Mesenchymal stem cell (in vitro differentiated cells and primary cell): ENCODE measurements around the gene PALM.

Source experiments
- DNase-seq: peaks from one replicate; pipeline ENCODE4 v3.0.0-alpha.2; 2013
- H2AFZ ChIP-seq: one replicate; pipeline ENCODE4 v1.6.1; 2013; ENCODE audit warnings: low read depth, mild to moderate bottlenecking, control low read depth, inconsistent platforms, low read length, moderate library complexity
- H2AK5ac ChIP-seq: 2 replicates; pipeline ENCODE4 v1.6.1; 2013; ENCODE audit warnings: low read length, moderate library complexity, mild to moderate bottlenecking, inconsistent platforms; ENCODE audit not compliant: severe bottlenecking
- H2BK120ac ChIP-seq: one replicate; pipeline ENCODE4 v1.6.1; 2013; ENCODE audit warnings: low read depth, mild to moderate bottlenecking, inconsistent platforms, low read length, moderate library complexity
- H2BK12ac ChIP-seq, 2 experiments: one replicate each; pipeline ENCODE4 v1.6.1; 2013; ENCODE audit warnings: inconsistent platforms in 2 of 2, low read length in 2 of 2, mild to moderate bottlenecking in 2 of 2, moderate library complexity in 2 of 2, control low read depth in 1 of 2
- H2BK15ac ChIP-seq: one replicate; pipeline ENCODE4 v1.6.1; 2013; ENCODE audit warnings: mild to moderate bottlenecking, low read depth, inconsistent platforms; ENCODE audit not compliant: poor library complexity, severe bottlenecking
- H2BK5ac ChIP-seq: 2 replicates; pipeline ENCODE4 v1.6.1; 2013; ENCODE audit warnings: low read depth, mild to moderate bottlenecking, low read length, control low read depth, inconsistent platforms; ENCODE audit not compliant: poor library complexity, severe bottlenecking
- H3K14ac ChIP-seq, 2 experiments: one replicate each; pipeline ENCODE4 v1.6.1; 2013; ENCODE audit warnings: inconsistent platforms in 2 of 2, low read length in 2 of 2, control low read depth in 1 of 2, mild to moderate bottlenecking in 1 of 2, moderate library complexity in 1 of 2
- H3K18ac ChIP-seq, 2 experiments: one replicate each; pipeline ENCODE4 v1.6.1; 2013; ENCODE audit warnings: inconsistent platforms in 2 of 2, low read length in 2 of 2, control low read depth in 1 of 2, low read depth in 1 of 2, mild to moderate bottlenecking in 1 of 2
- H3K23ac ChIP-seq, 2 experiments: one replicate each; pipeline ENCODE4 v1.6.1; 2013; ENCODE audit warnings: inconsistent platforms in 2 of 2, low read length in 2 of 2, mild to moderate bottlenecking in 2 of 2, moderate library complexity in 2 of 2, control low read depth in 1 of 2
- H3K27ac ChIP-seq: 2 replicates; pipeline ENCODE4 v1.5.1; 2013; ENCODE audit warnings: mild to moderate bottlenecking, moderate library complexity, low read length, control low read depth, inconsistent platforms; ENCODE audit not compliant: poor library complexity, severe bottlenecking
- H3K27me3 ChIP-seq, 2 experiments: 2 replicates each; pipeline versions ENCODE4 v1.6.1 to v1.7.0; 2013; ENCODE audit warnings: low read length in 2 of 2, mild to moderate bottlenecking in 2 of 2, moderate library complexity in 2 of 2, control low read depth in 1 of 2, inconsistent platforms in 1 of 2; ENCODE audit not compliant: control insufficient read depth in 1 of 2, insufficient read depth in 1 of 2
- H3K36me3 ChIP-seq, 2 experiments: 2 replicates each; pipeline versions ENCODE4 v1.6.1 to v1.7.0; 2013; ENCODE audit warnings: low read length in 2 of 2, control low read depth in 1 of 2, inconsistent platforms in 1 of 2, low read depth in 1 of 2, mild to moderate bottlenecking in 1 of 2; ENCODE audit not compliant: insufficient read depth in 2 of 2, control insufficient read depth in 1 of 2
- H3K4ac ChIP-seq, 2 experiments: one replicate each; pipeline ENCODE4 v1.6.1; 2013; ENCODE audit warnings: inconsistent platforms in 2 of 2, low read length in 2 of 2, mild to moderate bottlenecking in 2 of 2, moderate library complexity in 2 of 2, control low read depth in 1 of 2, low read depth in 1 of 2
- H3K4me1 ChIP-seq: 2 replicates; pipeline ENCODE4 v1.6.1; 2013; ENCODE audit warnings: low read depth, low read length, control low read depth; ENCODE audit not compliant: control insufficient read depth, insufficient read depth
- H3K4me2 ChIP-seq: 2 replicates; pipeline ENCODE4 v1.6.1; 2013; ENCODE audit warnings: low read length, mild to moderate bottlenecking, inconsistent platforms; ENCODE audit not compliant: poor library complexity, severe bottlenecking
- H3K4me3 ChIP-seq, 2 experiments: 2 replicates each; pipeline versions ENCODE4 v1.5.1 to v1.7.0; 2013; ENCODE audit warnings: low read length in 2 of 2, mild to moderate bottlenecking in 2 of 2, control low read depth in 1 of 2, low read depth in 1 of 2; ENCODE audit not compliant: insufficient read depth in 1 of 2
- H3K79me1 ChIP-seq: replicated peaks from 2 replicates; pipeline ENCODE4 v1.6.1; 2013; ENCODE audit warnings: mild to moderate bottlenecking, control low read depth, low read length, inconsistent platforms; ENCODE audit not compliant: poor library complexity, severe bottlenecking
- H3K9ac ChIP-seq: 2 replicates; pipeline ENCODE4 v1.7.0; 2013; ENCODE audit warnings: mild to moderate bottlenecking, low read length, moderate library complexity
- H3K9me3 ChIP-seq: 2 replicates; pipeline ENCODE4 v1.7.0; 2013; ENCODE audit warnings: mild to moderate bottlenecking, low read length; ENCODE audit not compliant: control insufficient read depth
- H4K8ac ChIP-seq: one replicate; pipeline ENCODE4 v1.6.1; 2013; ENCODE audit warnings: inconsistent platforms, mild to moderate bottlenecking, low read length, moderate library complexity
- H4K91ac ChIP-seq: one replicate; pipeline ENCODE4 v1.6.1; 2013; ENCODE audit warnings: mild to moderate bottlenecking, low read length, inconsistent platforms
- WGBS: methylation state at CpG from one replicate; pipeline ENCODE4 v1.1.7; 2013; ENCODE audit warnings: mixed read lengths; 5-methylcytosine and 5-hydroxymethylcytosine counted together

Gene PALM

DNA sequence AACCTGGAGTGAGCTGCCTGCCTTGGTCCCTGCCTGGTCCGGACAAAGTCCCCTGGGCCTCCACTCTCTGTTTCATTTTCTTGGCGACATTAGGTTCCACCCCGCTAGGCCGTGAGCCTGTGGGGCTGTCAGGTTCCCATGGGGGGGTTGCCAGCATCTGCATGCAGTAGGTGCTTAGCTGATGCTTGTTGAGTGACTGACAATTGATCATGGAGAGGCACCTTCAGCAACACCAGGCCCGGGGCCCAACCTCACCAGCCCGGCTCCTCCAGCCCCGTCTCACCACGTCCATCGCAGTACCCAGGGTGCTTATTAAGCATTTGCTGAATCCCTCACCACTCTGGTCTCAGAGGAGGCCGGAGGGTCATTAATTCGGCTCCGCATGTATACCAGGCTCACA lies 55.6 kb downstream of the PALM start:
- no peak overlapping the region for H3K4ac ChIP-seq
- no peak overlapping the region for H3K23ac ChIP-seq
- H4K8ac ChIP-seq = no peak overlapping the region
- no peak overlapping the region for H2AK5ac ChIP-seq
- H3K4me1 ChIP-seq = peaks cover 5% of the 10 kb centered on the region
- no peak overlapping the region for H2BK12ac ChIP-seq
- H3K4me3 ChIP-seq = no peak overlapping the region
- no peaks in the 10 kb centered on the region for H3K27me3 ChIP-seq
- H3K27ac ChIP-seq = no peak overlapping the region
- no peak overlapping the region for H3K18ac ChIP-seq
- H2BK15ac ChIP-seq = no peak overlapping the region
- H3K79me1 ChIP-seq = no peaks in the 10 kb centered on the region
- H3K9me3 ChIP-seq = peaks cover 5% of the 10 kb centered on the region
- no peak overlapping the region for H2BK120ac ChIP-seq
- no peaks in the 10 kb centered on the region for H3K36me3 ChIP-seq
- no peak overlapping the region for H4K91ac ChIP-seq
- H2AFZ ChIP-seq = no peak overlapping the region
- no peak overlapping the region for H3K4me2 ChIP-seq
- no peak overlapping the region for H3K9ac ChIP-seq
- no peak overlapping the region for H2BK5ac ChIP-seq
- DNase-seq = no peak
- WGBS = 95% methylated on average over 12 of the region's 12 CpGs
- no peak overlapping the region for H3K14ac ChIP-seq

DNA sequence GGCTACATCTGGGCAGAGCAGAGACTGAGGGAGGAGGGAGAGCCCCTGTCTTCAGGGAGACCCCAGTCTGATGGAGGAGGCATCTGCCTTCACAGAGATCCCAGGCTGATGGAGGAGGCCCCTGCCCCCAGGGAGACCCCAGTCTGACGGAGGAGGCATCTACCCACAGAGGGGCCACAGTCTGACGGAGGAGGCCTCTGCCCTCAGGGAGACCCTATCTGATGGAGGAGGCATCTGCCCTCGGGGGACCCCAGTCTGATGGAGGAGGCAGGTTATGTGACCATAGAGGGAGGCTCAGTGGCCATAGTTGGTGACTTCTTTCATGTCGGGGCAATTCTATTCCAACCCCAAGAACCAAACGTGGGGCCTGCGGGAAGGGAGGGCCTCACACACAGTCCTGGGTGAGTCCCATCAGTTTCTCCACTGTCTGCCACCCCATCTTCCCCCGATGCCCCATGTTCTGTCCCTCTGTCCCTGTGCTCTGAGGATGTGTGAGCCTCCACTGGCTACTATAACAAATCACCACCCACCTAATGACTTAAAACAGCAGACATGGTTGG lies 56.5 kb downstream of the PALM start:
- H2BK5ac ChIP-seq = no peak overlapping the region
- no peaks in the 10 kb centered on the region for H3K36me3 ChIP-seq
- DNase-seq = no peak
- H3K18ac ChIP-seq = no peak overlapping the region
- H3K4me3 ChIP-seq = no peak overlapping the region
- no peak overlapping the region for H3K14ac ChIP-seq
- peaks cover 5% of the 10 kb centered on the region for H3K9me3 ChIP-seq
- no peak overlapping the region for H3K4me2 ChIP-seq
- no peaks in the 10 kb centered on the region for H3K27me3 ChIP-seq
- H2BK12ac ChIP-seq = no peak overlapping the region
- H3K4me1 ChIP-seq = peaks cover 5% of the 10 kb centered on the region
- no peak overlapping the region for H3K9ac ChIP-seq
- H2BK120ac ChIP-seq = no peak overlapping the region
- H2BK15ac ChIP-seq = no peak overlapping the region
- 79% methylated on average over 7 of the region's 7 CpGs for WGBS
- no peak overlapping the region for H4K8ac ChIP-seq
- no peak overlapping the region for H3K4ac ChIP-seq
- H2AFZ ChIP-seq = no peak overlapping the region
- H3K27ac ChIP-seq = no peak overlapping the region
- no peak overlapping the region for H4K91ac ChIP-seq
- no peaks in the 10 kb centered on the region for H3K79me1 ChIP-seq
- H2AK5ac ChIP-seq = no peak overlapping the region
- no peak overlapping the region for H3K23ac ChIP-seq

DNA sequence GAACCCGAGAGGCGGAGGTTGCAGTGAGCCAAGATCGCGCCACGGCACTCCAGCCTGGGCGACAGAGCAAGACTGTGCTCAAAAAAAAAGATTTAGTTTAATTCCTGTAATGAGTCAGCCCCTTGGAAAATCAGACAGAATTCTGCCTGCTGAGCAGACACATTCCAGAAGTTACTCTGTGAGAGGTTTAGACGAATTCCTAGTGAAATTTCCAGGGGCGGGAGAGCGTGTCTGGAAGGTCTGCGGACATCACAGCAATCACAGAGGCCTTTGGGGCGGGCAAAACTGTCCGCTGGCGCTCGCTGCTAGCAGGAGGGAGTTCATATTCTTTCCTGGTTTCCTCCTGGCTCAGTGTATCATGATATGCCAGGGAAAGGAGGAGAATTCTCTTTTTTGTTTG lies 59.7 kb downstream of the PALM start:
- peak overlapping the region; percentile 18 to 30 for H3K18ac ChIP-seq
- H3K4me3 ChIP-seq = no peak overlapping the region

DNA sequence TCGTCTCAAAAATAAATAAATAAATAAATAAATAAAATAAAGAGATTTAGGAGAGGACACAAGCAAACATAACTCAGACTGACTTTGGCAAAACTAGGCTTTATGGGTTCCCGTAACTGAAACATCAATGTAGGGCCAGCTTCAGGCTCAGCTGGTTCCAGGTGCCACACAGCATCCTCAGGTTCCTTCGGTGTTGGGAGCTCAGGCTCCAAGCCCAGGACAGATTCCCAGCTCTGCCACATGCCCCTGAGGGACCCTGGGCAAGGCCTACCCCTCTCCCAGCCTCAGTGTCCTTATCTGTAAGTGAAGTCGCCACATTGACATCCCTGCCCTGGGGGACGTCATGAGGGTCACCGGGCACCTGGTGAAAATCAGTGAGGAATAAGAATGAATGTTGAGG lies 60.9 kb downstream of the PALM start:
- Histone ChIP-seq H3K79me1 (no peaks in the 10 kb centered on the region), H2BK5ac (no peak overlapping the region), H3K18ac (no peak overlapping the region), H2BK120ac (no peak overlapping the region), H3K4me3 (no peak overlapping the region), H3K27me3 (no peaks in the 10 kb centered on the region), H3K4ac (no peak overlapping the region), H4K91ac (no peak overlapping the region), H4K8ac (no peak overlapping the region), H3K4me1 (peaks cover 13% of the 10 kb centered on the region), H3K4me2 (no peak overlapping the region), H2AK5ac (peak overlapping the region; percentile 19), H3K23ac (no peak overlapping the region), H3K36me3 (no peaks in the 10 kb centered on the region), H3K27ac (no peak overlapping the region), H2AFZ (no peak overlapping the region), H3K9me3 (no peaks in the 10 kb centered on the region), H2BK12ac (peak overlapping the region in 1 of 2 experiments; percentile 15), H3K9ac (no peak overlapping the region), H3K14ac (no peak overlapping the region), H2BK15ac (no peak overlapping the region)
- DNase-seq = no peak
- over 99% methylated on average over 5 of the region's 6 CpGs for WGBS

More for the DNA sequence above, 59.7 kb downstream of the PALM start:
- Histone ChIP-seq H2AK5ac (no peak overlapping the region), H3K4me1 (peaks cover 11% of the 10 kb centered on the region), H2BK5ac (peak overlapping the region; percentile 51), H3K23ac (no peak overlapping the region), H3K4me2 (peak overlapping the region; percentile 33), H2BK12ac (no peak overlapping the region), H3K27ac (peak overlapping the region; percentile 92), H4K91ac (no peak overlapping the region), H3K36me3 (no peaks in the 10 kb centered on the region), H3K9me3 (no peaks in the 10 kb centered on the region), H3K14ac (no peak overlapping the region), H2BK120ac (no peak overlapping the region), H3K4ac (no peak overlapping the region), H2BK15ac (no peak overlapping the region), H2AFZ (no peak overlapping the region), H3K27me3 (no peaks in the 10 kb centered on the region), H3K9ac (peak overlapping the region; percentile 31), H3K79me1 (no peaks in the 10 kb centered on the region), H4K8ac (peak overlapping the region; percentile 41)
- DNase-seq = peak; percentile 94
- 25% methylated on average over 14 of the region's 14 CpGs for WGBS
